ENCODE data around the gene RBBP7.

RBBP7 gene

DNA sequence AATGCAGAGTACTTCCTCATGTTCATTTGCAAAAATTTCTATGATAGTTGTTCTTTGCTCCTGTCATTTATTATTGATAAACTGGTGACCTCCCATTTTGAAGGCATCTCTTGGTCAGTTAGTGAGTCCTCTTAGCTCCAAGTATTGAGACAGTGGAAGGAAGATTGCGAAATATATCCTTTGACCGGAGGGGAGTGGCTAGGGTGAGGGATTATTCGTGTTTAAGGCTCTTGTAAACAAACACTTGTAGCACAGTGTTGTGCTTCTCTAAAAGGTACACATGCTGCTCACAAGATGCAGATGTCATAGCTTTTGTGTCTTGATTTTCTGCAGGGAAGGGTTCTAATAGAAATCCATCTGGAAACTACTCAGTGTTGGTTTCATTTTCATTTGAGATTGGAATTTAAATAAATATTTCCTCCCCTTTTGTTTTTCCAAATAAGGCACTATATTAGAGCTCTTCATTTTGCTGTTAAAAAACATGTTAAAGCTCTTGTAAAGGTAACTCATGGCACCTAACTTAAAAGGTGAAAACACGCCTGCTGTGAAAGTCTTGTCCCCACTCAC is 62.1 kb downstream of the RBBP7 start:
- peaks cover 93% of the 10 kb centered on the region for H3K79me2 ChIP-seq (ENCODE audit: control insufficient read depth, low read length)
- H3K27ac ChIP-seq (ENCODE audit: low read depth, low read length), result peak overlapping the region; percentile 30
- H3K9me2 ChIP-seq (replicated peaks; ENCODE audit: control insufficient read depth, low read length), result no peaks in the 10 kb centered on the region
- H3K9me3 ChIP-seq (ENCODE audit: control insufficient read depth, insufficient read depth, low read length), result no peaks in the 10 kb centered on the region
- peak overlapping the region; percentile 26; the same call in 1 of the 2 replicates for H3K4me2 ChIP-seq (ENCODE audit: low read length)
- TF ChIP-seq, protein P1, sequence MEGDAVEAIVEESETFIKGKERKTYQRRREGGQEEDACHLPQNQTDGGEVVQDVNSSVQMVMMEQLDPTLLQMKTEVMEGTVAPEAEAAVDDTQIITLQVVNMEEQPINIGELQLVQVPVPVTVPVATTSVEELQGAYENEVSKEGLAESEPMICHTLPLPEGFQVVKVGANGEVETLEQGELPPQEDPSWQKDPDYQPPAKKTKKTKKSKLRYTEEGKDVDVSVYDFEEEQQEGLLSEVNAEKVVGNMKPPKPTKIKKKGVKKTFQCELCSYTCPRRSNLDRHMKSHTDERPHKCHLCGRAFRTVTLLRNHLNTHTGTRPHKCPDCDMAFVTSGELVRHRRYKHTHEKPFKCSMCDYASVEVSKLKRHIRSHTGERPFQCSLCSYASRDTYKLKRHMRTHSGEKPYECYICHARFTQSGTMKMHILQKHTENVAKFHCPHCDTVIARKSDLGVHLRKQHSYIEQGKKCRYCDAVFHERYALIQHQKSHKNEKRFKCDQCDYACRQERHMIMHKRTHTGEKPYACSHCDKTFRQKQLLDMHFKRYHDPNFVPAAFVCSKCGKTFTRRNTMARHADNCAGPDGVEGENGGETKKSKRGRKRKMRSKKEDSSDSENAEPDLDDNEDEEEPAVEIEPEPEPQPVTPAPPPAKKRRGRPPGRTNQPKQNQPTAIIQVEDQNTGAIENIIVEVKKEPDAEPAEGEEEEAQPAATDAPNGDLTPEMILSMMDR (IDR thresholded peaks at IDR 0.05; ENCODE audit: low read depth, low read length, poor library complexity, severe bottlenecking), result no peak
- no peak for TF ChIP-seq EZH2phosphoT487 (IDR thresholded peaks at IDR 0.05; ENCODE audit: borderline replicate concordance, low read length)
- H3K36me3 ChIP-seq (ENCODE audit: control insufficient read depth, low read length), result peaks cover 45% of the 10 kb centered on the region
- 0 out of 2 replicates have a peak, but pooled peaks cover 5% of the 10 kb centered on the region for H4K20me1 ChIP-seq (ENCODE audit: control insufficient read depth, insufficient read depth, low read depth, low read length)
- H3K27me3 ChIP-seq (ENCODE audit: control insufficient read depth, low read length), result no peaks in the 10 kb centered on the region
- peaks cover 49% of the 10 kb centered on the region for H3K4me1 ChIP-seq (ENCODE audit: control insufficient read depth, low read length)
- H3F3A ChIP-seq (ENCODE audit: control insufficient read depth, insufficient read depth), result peaks cover 9% of the 10 kb centered on the region; the same call in 1 of the 2 replicates
- no peak overlapping the region for H3K4me3 ChIP-seq (ENCODE audit: low read length)

DNA sequence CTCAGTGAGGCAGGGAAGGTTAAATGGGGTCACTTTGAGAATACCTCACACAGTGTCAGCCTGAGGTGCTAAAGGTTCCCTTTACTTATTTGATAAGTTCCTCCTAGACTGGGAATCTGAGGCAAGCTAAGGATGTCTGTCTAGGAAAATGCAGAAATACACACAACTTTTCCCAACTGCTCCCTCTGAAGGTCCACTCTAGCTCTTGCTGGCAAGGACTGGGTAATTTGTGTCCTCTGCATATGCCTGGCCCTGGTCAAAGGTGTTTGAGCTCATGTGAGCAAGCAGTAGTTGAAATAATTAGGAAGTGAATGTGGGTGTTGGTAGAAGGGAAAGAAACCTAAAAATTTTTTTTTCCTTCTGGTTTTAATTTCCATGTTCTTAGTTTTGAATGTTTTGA is 62.6 kb downstream of the RBBP7 start:
- TF ChIP-seq EZH2phosphoT487 (IDR thresholded peaks at IDR 0.05; ENCODE audit: borderline replicate concordance, low read length), result no peak
- TF ChIP-seq, protein P1 (IDR thresholded peaks at IDR 0.05; ENCODE audit: low read depth, low read length, poor library complexity, severe bottlenecking), result no peak
- H3K4me3 ChIP-seq (ENCODE audit: low read length), result no peak overlapping the region
- no peaks in the 10 kb centered on the region for H3K9me3 ChIP-seq (ENCODE audit: control insufficient read depth, insufficient read depth, low read length)
- peaks cover 45% of the 10 kb centered on the region for H3K36me3 ChIP-seq (ENCODE audit: control insufficient read depth, low read length)
- peak overlapping the region; percentile 26; the same call in 1 of the 2 replicates for H3K4me2 ChIP-seq (ENCODE audit: low read length)
- no peaks in the 10 kb centered on the region for H3K9me2 ChIP-seq (replicated peaks; ENCODE audit: control insufficient read depth, low read length)
- H3K27me3 ChIP-seq (ENCODE audit: control insufficient read depth, low read length), result no peaks in the 10 kb centered on the region
- H3K27ac ChIP-seq (ENCODE audit: low read depth, low read length), result peak overlapping the region; percentile 30
- 0 out of 2 replicates have a peak, but pooled peaks cover 5% of the 10 kb centered on the region for H4K20me1 ChIP-seq (ENCODE audit: control insufficient read depth, insufficient read depth, low read depth, low read length)
- H3F3A ChIP-seq (ENCODE audit: control insufficient read depth, insufficient read depth), result peaks cover 9% of the 10 kb centered on the region; the same call in 1 of the 2 replicates
- peaks cover 93% of the 10 kb centered on the region for H3K79me2 ChIP-seq (ENCODE audit: control insufficient read depth, low read length)
- H3K4me1 ChIP-seq (ENCODE audit: control insufficient read depth, low read length), result peaks cover 52% of the 10 kb centered on the region

DNA sequence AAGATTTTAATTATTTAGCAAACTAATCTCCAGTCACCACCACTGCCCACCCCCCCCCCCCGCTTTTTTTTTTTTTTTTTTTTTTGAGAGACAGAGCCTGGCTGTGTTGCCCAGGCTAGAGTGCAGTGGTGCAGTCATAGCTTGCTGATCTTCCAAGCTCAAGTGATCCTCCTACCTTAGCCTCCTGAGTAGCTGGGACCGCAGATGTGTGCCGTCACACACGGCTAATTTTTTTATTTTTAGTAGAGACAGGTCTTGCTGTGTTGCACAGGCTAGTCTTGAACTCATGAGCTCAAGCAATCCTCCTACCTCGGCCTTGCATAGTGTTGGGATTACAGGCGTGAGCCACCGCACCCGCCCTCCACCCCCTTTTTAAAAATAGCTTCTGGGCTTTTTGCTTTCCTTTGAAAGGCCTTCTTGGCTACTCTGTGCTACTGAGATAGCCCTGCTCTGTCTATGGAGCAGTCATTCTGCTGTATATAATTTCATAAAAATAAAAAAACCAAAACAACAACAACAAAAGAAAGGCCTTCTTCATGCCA is 65.2 kb downstream of the RBBP7 start:
- peak overlapping the region; percentile 73 for H3K4me2 ChIP-seq (ENCODE audit: low read length)
- H3K9me2 ChIP-seq (replicated peaks; ENCODE audit: control insufficient read depth, low read length), result no peaks in the 10 kb centered on the region
- H3K9me3 ChIP-seq (ENCODE audit: control insufficient read depth, insufficient read depth, low read length), result no peaks in the 10 kb centered on the region
- peak overlapping the region; percentile 62 for H3K4me3 ChIP-seq (ENCODE audit: low read length)
- H3K27ac ChIP-seq (ENCODE audit: low read depth, low read length), result peak overlapping the region; percentile 90
- H3K27me3 ChIP-seq (ENCODE audit: control insufficient read depth, low read length), result no peaks in the 10 kb centered on the region
- peaks cover 91% of the 10 kb centered on the region for H3K79me2 ChIP-seq (ENCODE audit: control insufficient read depth, low read length)
- H3K4me1 ChIP-seq (ENCODE audit: control insufficient read depth, low read length), result peaks cover 52% of the 10 kb centered on the region
- TF ChIP-seq EZH2phosphoT487 (IDR thresholded peaks at IDR 0.05; ENCODE audit: borderline replicate concordance, low read length), result no peak
- TF ChIP-seq, protein P1 (IDR thresholded peaks at IDR 0.05; ENCODE audit: low read depth, low read length, poor library complexity, severe bottlenecking), result no peak
- H4K20me1 ChIP-seq (ENCODE audit: control insufficient read depth, insufficient read depth, low read depth, low read length), result 0 out of 2 replicates have a peak, but pooled peaks cover 5% of the 10 kb centered on the region
- H3K36me3 ChIP-seq (ENCODE audit: control insufficient read depth, low read length), result peaks cover 44% of the 10 kb centered on the region
- peaks cover 9% of the 10 kb centered on the region; the same call in 1 of the 2 replicates for H3F3A ChIP-seq (ENCODE audit: control insufficient read depth, insufficient read depth)

Measured in DOHH2 (cell line).